HL-60/S4 (cell line): ENCODE results near the gene POLR2A.

ENCODE experiments used
- in situ Hi-C: fragments of 300-500 bp; cut with MboI; formaldehyde crosslinking; loops from 2 replicates; pipeline ENCODE4 v1.14.3; 2022; ENCODE audit warnings: low sequenced_read_pairs

POLR2A gene

DNA sequence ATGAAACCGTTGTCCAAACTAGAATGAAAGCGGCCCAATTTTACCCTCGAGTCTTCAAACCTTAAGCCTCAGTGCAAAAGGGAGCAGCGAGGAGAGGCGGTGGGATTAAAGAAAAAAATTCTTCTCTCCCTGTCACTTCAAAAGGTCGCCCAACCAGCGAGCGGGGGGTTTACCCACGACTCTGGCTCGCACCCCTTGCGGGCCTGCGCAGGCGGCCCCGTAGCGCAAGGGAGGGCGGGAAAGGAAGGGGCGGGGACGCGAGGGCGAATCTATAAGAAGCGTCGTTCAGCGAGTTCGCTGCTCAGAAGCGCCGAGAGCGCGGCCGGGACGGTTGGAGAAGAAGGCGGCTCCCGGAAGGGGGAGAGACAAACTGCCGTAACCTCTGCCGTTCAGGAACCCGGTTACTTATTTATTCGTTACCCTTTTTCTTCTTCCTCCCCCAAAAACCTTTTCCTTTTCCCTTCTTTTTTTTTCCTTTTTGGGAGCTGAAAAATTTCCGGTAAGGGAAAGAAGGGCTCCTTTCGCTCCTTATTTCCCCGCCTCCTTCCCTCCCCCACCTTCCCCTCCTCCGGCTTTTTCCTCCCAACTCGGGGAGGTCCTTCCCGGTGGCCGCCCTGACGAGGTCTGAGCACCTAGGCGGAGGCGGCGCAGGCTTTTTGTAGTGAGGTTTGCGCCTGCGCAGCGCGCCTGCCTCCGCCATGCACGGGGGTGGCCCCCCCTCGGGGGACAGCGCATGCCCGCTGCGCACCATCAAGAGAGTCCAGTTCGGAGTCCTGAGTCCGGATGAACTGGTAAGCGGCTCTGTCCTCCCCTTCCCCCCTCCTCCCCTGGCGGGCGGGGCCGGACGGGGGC is at the start of gene POLR2A:
POLR2A (plus strand) TSS at position 300 of the 852 bp plus-strand sequence.
- in situ Hi-C loops = no loop called here

- in situ Hi-C loops = no loop called here
Measured at GRCh38 chr17:7435676-7436555, 48.2 kb upstream of the POLR2A start.

GRCh38 chr17:7436556-7437368 is 47.4 kb upstream of the POLR2A start:
- in situ Hi-C loops = no loop called here

- in situ Hi-C loops = no loop called here
Measured at GRCh38 chr17:7437369-7437863, 46.8 kb upstream of the POLR2A start.

DNA sequence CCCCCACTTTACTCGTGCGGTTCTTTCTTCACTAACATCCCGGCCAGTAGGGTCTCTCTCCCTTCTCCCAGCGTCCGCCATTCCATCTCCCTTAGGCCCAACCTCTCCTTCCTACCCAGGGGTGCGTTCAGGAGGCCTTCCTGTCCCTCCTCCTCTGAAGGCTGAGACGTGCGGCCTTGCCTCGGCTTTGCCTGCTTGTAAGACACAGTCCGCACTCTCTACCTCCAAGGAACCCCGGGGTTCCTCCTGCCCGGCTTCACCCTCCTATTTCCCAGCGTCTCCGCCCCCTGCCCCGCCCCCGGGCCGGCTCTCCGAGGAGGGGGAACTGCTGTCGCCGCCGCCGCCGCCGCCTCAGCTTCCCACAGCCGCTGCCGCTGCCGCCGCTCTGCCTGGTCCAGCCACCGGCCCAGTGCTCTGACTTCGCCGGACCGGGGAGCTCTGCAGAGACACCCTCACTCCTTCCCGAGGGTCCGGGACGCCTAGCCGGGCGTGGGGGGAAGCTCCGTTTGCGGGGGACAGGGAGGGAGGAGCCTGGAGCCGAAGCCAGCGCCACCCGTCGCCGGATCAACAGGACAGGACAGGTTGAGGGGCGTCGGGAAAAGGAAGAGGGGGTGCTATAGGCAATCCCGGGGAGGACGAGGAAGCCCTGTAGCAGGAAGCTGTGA is 46.1 kb upstream of the POLR2A start:
- in situ Hi-C loops = no loop called here

- in situ Hi-C loops = no loop called here
Measured at GRCh38 chr17:7438656-7439460, 45.3 kb upstream of the POLR2A start.

GRCh38 chr17:7439462-7440112 is 44.6 kb upstream of the POLR2A start, which contains the start of gene FGF11:
TSS of gene FGF11 (plus strand) at chr17:7439512. CDS start at chr17:7439621, 109 bp downstream.
- in situ Hi-C loops = no loop called here

GRCh38 chr17:7440113-7440833 is 43.9 kb upstream of the POLR2A start:
- in situ Hi-C loops = no loop called here

DNA sequence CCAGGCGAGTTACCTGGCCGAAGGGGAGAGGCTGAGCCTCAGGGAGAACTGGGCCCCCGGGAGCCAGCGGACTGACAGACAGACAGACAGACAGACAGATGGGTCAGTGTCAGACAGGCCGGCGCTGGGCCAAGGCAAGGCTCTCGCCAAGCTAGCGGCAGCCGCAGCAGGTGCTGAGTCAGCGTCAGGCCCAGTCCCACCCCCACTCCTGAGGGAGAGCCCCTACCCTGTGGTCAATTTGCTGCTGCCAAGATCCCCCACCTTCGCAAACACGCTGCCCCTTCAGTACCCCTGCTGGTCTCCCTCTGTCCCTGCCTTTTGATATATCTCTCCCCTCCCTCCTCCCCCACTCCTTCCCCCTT is 43.4 kb upstream of the POLR2A start:
- in situ Hi-C loops = no loop called here

- in situ Hi-C loops = no loop called here
Measured at GRCh38 chr17:7441266-7441665, 42.9 kb upstream of the POLR2A start.

GRCh38 chr17:7442142-7442541 is 42.0 kb upstream of the POLR2A start:
- in situ Hi-C loops = no loop called here

- in situ Hi-C loops = no loop called here
Measured at GRCh38 chr17:7443499-7444485, 40.4 kb upstream of the POLR2A start.

DNA sequence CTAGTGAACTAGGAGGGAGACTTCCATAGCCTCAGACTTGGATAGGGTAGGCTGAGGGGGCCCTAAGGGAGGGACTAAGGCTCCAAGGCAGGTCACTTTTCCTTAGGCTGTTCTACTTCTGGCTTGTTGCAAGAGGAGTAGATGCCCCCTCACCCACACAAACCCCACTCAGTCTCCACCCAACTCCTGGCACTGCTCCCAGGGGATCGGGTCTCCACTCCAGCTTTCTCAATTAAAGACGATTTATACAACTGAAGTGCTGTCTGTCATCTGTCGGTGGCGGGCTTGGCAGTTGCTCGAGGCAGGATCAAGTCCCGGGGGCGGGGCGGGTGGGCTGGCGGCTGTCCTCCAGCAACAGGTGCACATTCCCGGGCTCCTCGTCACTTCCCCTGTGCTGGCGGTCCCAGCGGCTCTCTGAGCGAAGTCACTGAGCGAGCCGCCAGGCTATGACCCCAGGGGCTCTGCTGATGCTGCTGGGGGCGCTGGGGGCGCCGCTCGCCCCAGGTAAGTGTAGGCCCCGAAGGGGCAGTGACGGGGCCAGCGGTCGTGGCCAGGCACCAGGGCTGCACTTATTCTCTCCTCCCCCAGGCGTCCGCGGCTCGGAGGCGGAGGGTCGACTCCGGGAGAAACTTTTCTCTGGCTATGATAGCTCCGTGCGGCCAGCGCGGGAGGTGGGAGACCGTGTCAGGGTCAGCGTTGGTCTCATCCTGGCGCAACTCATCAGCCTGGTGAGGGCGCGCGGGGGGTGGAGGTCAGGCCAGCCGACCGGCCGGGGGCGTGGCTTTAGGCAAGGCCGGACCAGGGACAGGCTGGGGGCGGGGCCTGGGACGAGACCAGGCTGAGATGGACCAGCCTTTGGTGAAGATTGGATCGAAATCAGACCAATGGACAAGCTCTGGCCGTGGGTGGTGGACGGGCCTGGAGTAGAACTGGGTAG is 39.2 kb upstream of the POLR2A start, which contains the start of gene CHRNB1:
CHRNB1 (plus strand) TSS at position 380 of the 937 bp plus-strand sequence; CDS start at position 447, 67 bp downstream.
- in situ Hi-C loops = no loop called here

- in situ Hi-C loops = no loop called here
Measured at GRCh38 chr17:7445619-7445968, 38.6 kb upstream of the POLR2A start.

GRCh38 chr17:7448461-7448860 is 35.7 kb upstream of the POLR2A start:
- in situ Hi-C loops = no loop called here

- in situ Hi-C loops = no loop called here
Measured at GRCh38 chr17:7459961-7460545, 24.1 kb upstream of the POLR2A start.
